Endothelial cell of umbilical vein (primary cell): Measurements from ENCODE around the gene ARHGAP9. TPM values are rescaled to one million over a fixed set of nuclear protein-coding genes. Genes with fewer than 3 reads are reported as not detected.

Experiments used
- BruUV-seq: library from RNA; stranded (reverse); fragments of 400-500 nt; replicated peaks from 2 replicates; lab custom pipeline; 2021; lab: Mats Ljungman, UMichigan
- CTCF ChIA-PET: fragments of 300-600, 350-600 bp; sonication (Branson Sonifier 250); formaldehyde crosslinking; loops from one replicate; lab custom pipeline; 2021; ENCODE audit warnings: antibody characterized with exemption, inconsistent platforms; lab: Charles Lee
- POLR2A ChIA-PET: fragments of 300-600, 350-600 bp; sonication (Branson Sonifier 250); formaldehyde crosslinking; loops from one replicate; lab custom pipeline; 2021; ENCODE audit warnings: antibody characterized with exemption, inconsistent platforms; lab: Charles Lee
- DNase-seq: peaks from one replicate; pipeline ENCODE4 v3.0.0-alpha.2; 2011; ENCODE audit warnings: low read depth, low spot score
- FAIRE-seq: peaks from 2 replicates; lab custom pipeline; 2011; peaks lifted over from hg19 to GRCh38; lab: Jason Lieb, UNC
- H2AFZ ChIP-seq: 2 replicates; pipeline ENCODE4 v1.6.0; 2012; ENCODE audit warnings: low read depth, low read length, control low read depth, inconsistent platforms
- H3K27ac ChIP-seq: 2 replicates; pipeline ENCODE4 v1.5.1; 2011; ENCODE audit warnings: low read depth, mild to moderate bottlenecking, control low read depth, low read length, moderate library complexity; ENCODE audit not compliant: insufficient read depth
- H3K27me3 ChIP-seq, 2 experiments: 2 replicates each; pipeline versions ENCODE4 v1.6.0 to v1.6.1; 2011; ENCODE audit warnings: low read length in 2 of 2, mixed read lengths in 1 of 2; ENCODE audit not compliant: control insufficient read depth in 2 of 2, insufficient read depth in 2 of 2
- H3K36me3 ChIP-seq, 2 experiments: 2 replicates in 1 of 2; 3 replicates in 1 of 2; pipeline ENCODE4 v1.5.1; 2011; ENCODE audit warnings: low read length in 2 of 2, mild to moderate bottlenecking in 1 of 2, moderate library complexity in 1 of 2; ENCODE audit not compliant: control insufficient read depth in 2 of 2, insufficient read depth in 2 of 2; ENCODE audit errors: extremely low read depth in 1 of 2
- H3K4me1 ChIP-seq: 3 replicates; pipeline ENCODE4 v1.5.1; 2011; ENCODE audit warnings: mild to moderate bottlenecking, low read length; ENCODE audit not compliant: control insufficient read depth, insufficient read depth; ENCODE audit errors: extremely low read depth
- H3K4me2 ChIP-seq: 2 replicates; pipeline ENCODE4 v1.6.1; 2011; ENCODE audit warnings: low read length, control low read depth, mixed read lengths; ENCODE audit not compliant: insufficient read depth
- H3K4me3 ChIP-seq, 3 experiments: fragments of 200-600 bp in 1 of 3; sonication (generic), shearing (Covaris generic) in 1 of 3; replicated peaks in 1 of 3; 2 replicates each; pipeline ENCODE4 v1.5.1; 2011 to 2016; ENCODE audit warnings: control low read depth in 3 of 3, low read length in 3 of 3, mild to moderate bottlenecking in 2 of 3, inconsistent platforms in 1 of 3, low read depth in 1 of 3, moderate library complexity in 1 of 3; ENCODE audit not compliant: insufficient read depth in 1 of 3
- H3K79me2 ChIP-seq: 2 replicates; pipeline ENCODE4 v1.6.0; 2012; ENCODE audit warnings: low read length, inconsistent platforms; ENCODE audit not compliant: control insufficient read depth, insufficient read depth
- H3K9ac ChIP-seq: replicated peaks from 2 replicates; pipeline ENCODE3; 2011; ENCODE audit warnings: low read length, control low read depth; ENCODE audit not compliant: insufficient read depth; ENCODE audit errors: extremely low read depth
- H3K9me1 ChIP-seq: replicated peaks from 3 replicates; pipeline ENCODE4 v1.6.0; 2011; ENCODE audit warnings: mild to moderate bottlenecking, low read length; ENCODE audit not compliant: control insufficient read depth, insufficient read depth; ENCODE audit errors: extremely low read depth
- H3K9me3 ChIP-seq: replicated peaks from 2 replicates; pipeline ENCODE4 v1.5.1; 2012; ENCODE audit warnings: low read length, inconsistent platforms; ENCODE audit not compliant: control insufficient read depth, insufficient read depth
- H4K20me1 ChIP-seq: replicated peaks from 2 replicates; pipeline ENCODE3; 2011; ENCODE audit warnings: mild to moderate bottlenecking, low read length; ENCODE audit not compliant: control insufficient read depth, insufficient read depth; ENCODE audit errors: extremely low read depth
- CTCF ChIP-seq, 2 donors: IDR thresholded peaks; 1 replicate in 1 of 2; 2 replicates in 1 of 2; pipeline ENCODE4 v1.5.1; 2011; ENCODE audit warnings: low read length in 2 of 2, mild to moderate bottlenecking in 2 of 2, moderate library complexity in 2 of 2, control low read depth in 1 of 2, inconsistent platforms in 1 of 2, low read depth in 1 of 2; ENCODE audit not compliant: insufficient read depth in 1 of 2; ENCODE audit errors: extremely low read depth in 1 of 2
- EZH2 ChIP-seq: IDR thresholded peaks from 2 replicates; pipeline ENCODE4 v1.6.1; 2012; ENCODE audit warnings: borderline replicate concordance, low read depth, mild to moderate bottlenecking, moderate library complexity, low read length, inconsistent platforms; ENCODE audit not compliant: severe bottlenecking
- GATA2 ChIP-seq: IDR thresholded peaks from 2 replicates; pipeline ENCODE4 v1.7.0; 2011; ENCODE audit warnings: low read depth, mild to moderate bottlenecking, moderate library complexity, mixed read lengths, low read length; ENCODE audit not compliant: insufficient read length, insufficient read depth
- MAX ChIP-seq: IDR thresholded peaks from 2 replicates; pipeline ENCODE4 v1.6.1; 2011; ENCODE audit not compliant: insufficient read depth, insufficient read length
- POLR2A ChIP-seq: IDR thresholded peaks from 2 replicates; pipeline ENCODE4 v1.6.1; 2012; ENCODE audit warnings: low read depth, mild to moderate bottlenecking, control low read depth, low read length
- POLR2AphosphoS5 ChIP-seq: IDR thresholded peaks from 2 replicates; pipeline ENCODE4 v1.6.1; 2012; ENCODE audit warnings: low read depth, mild to moderate bottlenecking, control low read depth, low read length, moderate library complexity; ENCODE audit not compliant: insufficient read depth
- dilution Hi-C: fragments of 300-500 bp; cut with MboI; formaldehyde crosslinking; loops from one replicate; pipeline ENCODE4 v1.15.0; 2019; ENCODE audit warnings: low sequenced_read_pairs; ENCODE audit not compliant: extremely low pct_ligation_motif_present
- intact Hi-C: fragments of 100-400 bp; cut with micrococcal nuclease; formaldehyde crosslinking; loops from one replicate; pipeline ENCODE4 v1.10.0; 2022
- polyA plus RNA-seq, 4 experiments: library from polyadenylated mRNA; depleted of rRNA in 3 of 4; stranded (reverse) in 3 of 4; unstranded in 1 of 4; fragments of >200 nt; gene quantifications; 2 replicates each; pipeline versions ENCODE4 v1.2.1 to v1.2.3, GENCODE V29; 2011 to 2012; ENCODE audit warnings: missing spikeins in 1 of 4
- total RNA-seq: library from RNA; stranded (reverse); gene quantifications from 2 replicates; pipeline ENCODE4 v1.2.3, GENCODE V29; 2021

ARHGAP9 gene
- total and polyA plus RNA-seq, 2 donors (not counting 3 experiments of a cell fraction or from before 2014, with no cell fraction given) = 0.25 to 0.38 TPM

GRCh38 chr12:57459055-57459749 is 20.5 kb downstream of the ARHGAP9 start:
- Histone ChIP-seq H3K9me1 (no peaks in the 10 kb centered on the region), H3K4me2 (peak overlapping the region; percentile 79), H4K20me1 (no peaks in the 10 kb centered on the region), H3K9me3 (no peaks in the 10 kb centered on the region), H3K79me2 (no peaks in the 10 kb centered on the region), H3K4me3 (peak overlapping the region; percentile 37 to 63 (median 55)), H3K36me3 (no peaks in the 10 kb centered on the region), H3K9ac (peak overlapping the region; percentile 36), H3K27me3 (peaks cover 5 to 10% of the 10 kb centered on the region in 2 experiments), H2AFZ (peak overlapping the region; percentile 92), H3K4me1 (peaks cover 14% of the 10 kb centered on the region), H3K27ac (peak overlapping the region; percentile 25)
- intact Hi-C loops (loop anchor here (1.0 to 2.0 kb wide), 2 partner anchors 29 to 162 kb away; partner anchors contain the start of gene MARS1), dilution Hi-C loops (no loop called here)
- BruUV-seq = no TSS peak
- TF ChIP-seq MAX = no peak
- TF ChIP-seq EZH2 = no peak
- no peak for TF ChIP-seq POLR2AphosphoS5
- no peak for TF ChIP-seq GATA2
- peak; percentile 96 to 97 for TF ChIP-seq CTCF (IDR thresholded peaks at IDR 0.05; ENCODE audit: extremely low read depth in 1 of 2, insufficient read depth in 1 of 2, low read depth in 1 of 2, low read length in 2 of 2)
- peak; percentile 63 for TF ChIP-seq POLR2A
- ChIA-PET CTCF (interaction anchor here (0.6 to 2.0 kb wide), 46 partner anchors 9 to 1485 kb away, joined by 3 to 27 read pairs (median 4); partner anchors contain the start of genes ARHGAP9, B4GALNT1, DDIT3 and RAB5B), POLR2A (interaction anchor here (1.1 kb wide), 1 partner anchor 62 kb away, joined by 3 read pairs; the partner anchor contains the start of gene DDIT3)
- peak; percentile 93 for DNase-seq
- FAIRE-seq = peak; percentile 97
